Activated naive CD8-positive, alpha-beta T cell treated with anti-CD3 and anti-CD28 coated beads, Interleukin-2, amount 10 ng/mL, durations not matched to agents 7 days and 5 days (primary cell): ENCODE measurements around the gene UBTD2. TPM values are rescaled to one million over a fixed set of nuclear protein-coding genes. Genes with fewer than 3 reads are reported as not detected.
"Not testable (repeated sequence)": the region's sequence is repeated elsewhere in the genome, so short reads cannot be mapped to it uniquely, and the experiment has no call there.

Experiments used
- ATAC-seq: fragments of 150-1000 bp; cut with Tn5 transposase; one replicate; pipeline ENCODE4 v1.10.0; 2021; ENCODE audit warnings: low read depth, moderate library complexity
- POLR2A ChIA-PET: fragments of 350-600 bp; sonication (Branson Sonifier 250); formaldehyde crosslinking; loops from one replicate; lab custom pipeline; 2021; ENCODE audit warnings: antibody characterized with exemption; lab: Charles Lee
- DNase-seq: peaks from one replicate; pipeline ENCODE4 v3.0.0; 2021
- H3K27ac Mint-ChIP-seq: one replicate; pipeline ENCODE4 v1.8.0; 2022; ENCODE audit warnings: mild to moderate bottlenecking, mixed read lengths
- H3K27me3 Mint-ChIP-seq: one replicate; pipeline ENCODE4 v1.8.0; 2022; ENCODE audit warnings: mild to moderate bottlenecking, moderate library complexity, mixed read lengths
- H3K36me3 Mint-ChIP-seq: one replicate; pipeline ENCODE4 v1.8.0; 2021; ENCODE audit warnings: mild to moderate bottlenecking, mixed read lengths
- H3K4me1 Mint-ChIP-seq: one replicate; pipeline ENCODE4 v1.8.0; 2021; ENCODE audit warnings: mixed read lengths
- H3K4me3 Mint-ChIP-seq: one replicate; pipeline ENCODE4 v1.8.0; 2022; ENCODE audit warnings: mild to moderate bottlenecking, moderate library complexity, mixed read lengths
- H3K9me3 Mint-ChIP-seq: one replicate; pipeline ENCODE4 v1.8.0; 2021; ENCODE audit warnings: mixed read lengths
- total RNA-seq, 2 experiments: library from RNA; stranded (reverse); gene quantifications; one replicate each; pipeline ENCODE4 v1.2.3, GENCODE V29; 2021

The UBTD2 gene, protein sequence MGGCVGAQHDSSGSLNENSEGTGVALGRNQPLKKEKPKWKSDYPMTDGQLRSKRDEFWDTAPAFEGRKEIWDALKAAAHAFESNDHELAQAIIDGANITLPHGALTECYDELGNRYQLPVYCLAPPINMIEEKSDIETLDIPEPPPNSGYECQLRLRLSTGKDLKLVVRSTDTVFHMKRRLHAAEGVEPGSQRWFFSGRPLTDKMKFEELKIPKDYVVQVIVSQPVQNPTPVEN
- 1 to 10 TPM; 7.2 to 7.6 TPM for total RNA-seq

DNA sequence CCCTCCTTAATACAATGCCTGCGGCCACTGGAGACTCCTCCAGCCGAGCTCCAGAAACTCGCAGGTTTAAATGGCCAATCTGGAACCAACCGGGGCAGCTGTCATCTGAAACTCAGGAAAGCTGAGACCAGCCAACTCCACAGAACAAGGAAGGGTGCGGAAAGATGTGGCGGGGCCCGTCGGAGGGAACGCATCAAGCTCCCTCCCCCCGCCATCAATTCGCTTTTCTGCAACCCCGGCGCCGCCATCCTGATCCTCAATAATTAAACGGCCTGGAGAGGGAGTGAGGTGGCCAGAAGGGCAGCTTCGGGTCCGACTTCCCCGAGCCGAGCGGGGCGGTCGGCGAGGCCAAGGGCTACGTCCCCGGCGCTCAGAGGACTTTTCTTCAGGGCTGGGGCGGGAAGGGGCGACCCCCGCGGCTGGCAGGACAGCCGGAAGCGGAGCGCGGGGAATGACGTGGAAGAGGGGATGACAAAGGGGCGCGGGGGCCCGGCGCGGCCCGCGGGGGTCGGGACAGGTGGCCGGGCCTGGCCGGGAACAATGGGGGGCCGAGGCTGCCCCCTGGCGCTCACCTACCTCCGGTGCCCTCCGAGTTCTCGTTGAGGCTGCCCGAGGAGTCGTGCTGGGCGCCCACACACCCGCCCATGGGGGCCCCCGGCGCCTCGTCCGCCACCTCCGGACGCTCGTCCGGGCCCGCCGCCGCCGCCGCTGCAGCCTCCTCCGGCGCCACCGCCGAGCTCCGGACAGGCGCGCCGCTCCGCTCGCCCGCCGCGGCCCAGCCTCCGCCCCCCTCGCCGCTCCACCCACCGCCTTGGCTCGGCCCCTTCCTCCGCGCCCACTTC, at the start of gene UBTD2:
Gene UBTD2 (minus strand): TSS at position 745 of the 842 bp plus-strand sequence. CDS start 99 bp downstream, at position 646.
- POLR2A ChIA-PET, result interaction anchor here (1.0 to 1.6 kb wide), 6 partner anchors 10 to 276 kb away, joined by 3 to 7 read pairs (median 4); no protein-coding TSS in a partner anchor
- peaks cover 16% of the 10 kb centered on the region for H3K4me1 Mint-ChIP-seq
- no peaks in the 10 kb centered on the region for H3K9me3 Mint-ChIP-seq
- ATAC-seq (peak; percentile 88), DNase-seq (peak; percentile 88)
- peak within 1 kb of the TSS; percentile 77 for H3K27ac Mint-ChIP-seq
- peaks cover 13% of the 10 kb centered on the region for H3K27me3 Mint-ChIP-seq
- H3K4me3 Mint-ChIP-seq, result peak within 1 kb of the TSS; percentile 91
- H3K36me3 Mint-ChIP-seq, result peaks cover 5% of the 10 kb centered on the region

DNA sequence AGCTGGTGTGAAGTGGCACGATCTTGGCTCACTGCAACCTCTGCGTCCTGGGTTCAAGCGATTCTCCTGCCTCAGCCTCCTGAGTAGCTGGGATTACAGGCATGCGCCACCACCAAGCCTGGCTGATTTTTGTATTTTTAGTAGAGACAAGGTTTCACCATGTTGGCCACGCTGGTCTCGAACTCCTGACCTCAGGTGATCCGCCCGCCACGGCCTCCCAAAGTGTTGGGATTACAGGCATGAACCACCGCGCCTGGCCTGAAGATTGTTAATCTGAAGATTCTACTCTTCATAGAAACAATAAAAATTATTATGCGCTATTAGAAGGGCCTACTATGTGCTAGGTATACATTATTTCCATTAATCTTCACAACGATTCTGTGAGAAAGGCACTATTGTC, 43.3 kb upstream of the UBTD2 start:
- ATAC-seq, H3K4me3 Mint-ChIP-seq, H3K4me1 Mint-ChIP-seq, H3K27ac Mint-ChIP-seq, DNase-seq, POLR2A ChIA-PET, H3K27me3 Mint-ChIP-seq, H3K9me3 Mint-ChIP-seq, H3K36me3 Mint-ChIP-seq: not testable (repeated sequence)

DNA sequence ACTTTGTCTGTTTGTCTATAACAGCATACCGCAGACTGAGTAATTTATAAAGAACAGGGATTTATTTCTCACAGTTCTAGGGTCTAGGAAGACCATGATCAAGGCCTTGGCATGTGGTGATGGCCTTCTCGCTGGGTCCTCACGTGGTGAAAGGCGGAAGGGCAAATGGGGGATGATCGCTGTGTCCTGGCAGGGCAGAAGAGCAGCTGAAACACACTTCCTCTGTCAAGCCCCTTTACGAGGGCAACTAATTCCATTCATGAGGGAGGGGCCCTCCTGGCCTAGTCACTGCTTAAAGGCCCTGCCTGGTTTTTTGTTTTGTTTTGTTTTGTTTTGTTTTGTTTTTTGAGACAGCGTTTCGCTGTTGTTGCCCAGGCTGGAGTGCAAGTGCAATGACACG, 41.9 kb upstream of the UBTD2 start:
- Mint-ChIP-seq H3K36me3 (no peaks in the 10 kb centered on the region), H3K27me3 (peaks cover 2% of the 10 kb centered on the region), H3K27ac (no peak overlapping the region), H3K4me3 (no peak overlapping the region), H3K9me3 (no peaks in the 10 kb centered on the region), H3K4me1 (peaks cover 8% of the 10 kb centered on the region)
- DNase-seq (no peak), ATAC-seq (no peak)
- POLR2A ChIA-PET, result no interaction called here

DNA sequence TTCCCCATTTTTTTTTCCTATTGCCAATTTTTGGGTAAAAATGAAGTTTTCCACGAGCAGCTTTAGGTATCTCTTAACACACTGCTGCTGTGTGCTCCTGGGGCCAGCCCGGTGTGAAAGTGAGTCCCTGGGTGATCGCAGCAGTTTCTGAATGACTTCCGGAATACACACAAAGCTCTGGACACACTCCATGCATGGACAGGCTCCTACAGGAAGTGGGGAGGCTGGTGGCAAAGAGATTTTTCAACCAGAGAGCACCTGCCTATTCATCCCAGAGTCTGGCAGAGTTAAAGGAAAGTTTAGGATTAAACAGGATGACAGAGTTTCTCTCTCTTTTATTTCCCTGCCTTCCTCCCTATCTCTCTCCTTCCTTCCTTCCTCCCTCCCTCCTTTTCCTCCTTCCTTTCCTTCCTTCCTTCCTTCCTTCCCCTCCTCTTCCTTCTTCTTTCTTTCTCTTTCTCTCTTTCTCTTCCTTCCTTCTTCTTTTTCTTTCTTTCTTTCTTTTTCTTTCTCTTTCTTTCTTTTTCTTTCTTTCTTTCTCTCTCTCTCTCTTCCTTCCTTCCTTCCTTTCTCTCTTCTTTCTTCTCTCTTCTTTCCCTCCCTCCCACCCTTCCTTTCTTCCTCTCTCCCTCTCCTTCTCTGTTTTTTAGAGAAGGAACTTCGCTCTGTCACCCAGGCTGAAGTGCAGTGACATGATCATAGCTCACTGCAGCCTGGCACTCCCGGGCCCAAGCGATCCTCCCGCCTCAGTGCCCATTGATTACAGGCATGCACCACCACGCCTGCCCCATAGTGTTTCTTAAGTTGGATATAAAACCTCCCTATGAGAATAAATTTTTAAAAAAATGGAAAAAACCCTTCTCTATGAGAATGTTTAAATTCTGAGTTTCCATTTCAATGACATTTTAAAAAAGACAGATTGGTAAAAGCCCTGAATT, 38.7 kb upstream of the UBTD2 start:
- POLR2A ChIA-PET, result no interaction called here
- no peak overlapping the region for H3K4me3 Mint-ChIP-seq
- DNase-seq, result no peak
- peaks cover 2% of the 10 kb centered on the region for H3K27me3 Mint-ChIP-seq
- H3K4me1 Mint-ChIP-seq, result peaks cover 8% of the 10 kb centered on the region
- no peaks in the 10 kb centered on the region for H3K9me3 Mint-ChIP-seq
- no peak for ATAC-seq
- H3K36me3 Mint-ChIP-seq, result no peaks in the 10 kb centered on the region
- H3K27ac Mint-ChIP-seq, result no peak overlapping the region

DNA sequence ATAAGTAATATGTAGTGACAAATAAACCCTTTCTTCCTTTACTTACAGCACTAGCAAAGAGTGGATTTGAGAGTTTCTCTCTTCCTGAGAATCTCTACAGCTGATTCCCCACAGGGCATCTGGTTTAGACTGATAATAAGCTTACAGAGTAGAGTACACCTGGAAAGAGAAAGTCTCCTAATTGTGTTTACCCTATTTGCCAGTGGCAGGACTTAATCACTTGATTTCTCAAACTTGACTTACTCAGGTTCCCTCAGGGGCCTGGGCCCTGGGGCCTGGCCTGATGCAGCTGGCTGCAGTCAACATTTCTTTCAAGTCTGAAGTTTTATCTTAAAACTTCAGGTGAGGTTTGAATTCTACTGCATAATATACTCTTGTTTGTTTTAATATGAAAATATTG, 38.0 kb upstream of the UBTD2 start:
- peaks cover 2% of the 10 kb centered on the region for H3K27me3 Mint-ChIP-seq
- peaks cover 8% of the 10 kb centered on the region for H3K4me1 Mint-ChIP-seq
- ATAC-seq (no peak), DNase-seq (no peak)
- H3K4me3 Mint-ChIP-seq, result no peak overlapping the region
- no peaks in the 10 kb centered on the region for H3K9me3 Mint-ChIP-seq
- POLR2A ChIA-PET, result no interaction called here
- no peak overlapping the region for H3K27ac Mint-ChIP-seq
- no peaks in the 10 kb centered on the region for H3K36me3 Mint-ChIP-seq

DNA sequence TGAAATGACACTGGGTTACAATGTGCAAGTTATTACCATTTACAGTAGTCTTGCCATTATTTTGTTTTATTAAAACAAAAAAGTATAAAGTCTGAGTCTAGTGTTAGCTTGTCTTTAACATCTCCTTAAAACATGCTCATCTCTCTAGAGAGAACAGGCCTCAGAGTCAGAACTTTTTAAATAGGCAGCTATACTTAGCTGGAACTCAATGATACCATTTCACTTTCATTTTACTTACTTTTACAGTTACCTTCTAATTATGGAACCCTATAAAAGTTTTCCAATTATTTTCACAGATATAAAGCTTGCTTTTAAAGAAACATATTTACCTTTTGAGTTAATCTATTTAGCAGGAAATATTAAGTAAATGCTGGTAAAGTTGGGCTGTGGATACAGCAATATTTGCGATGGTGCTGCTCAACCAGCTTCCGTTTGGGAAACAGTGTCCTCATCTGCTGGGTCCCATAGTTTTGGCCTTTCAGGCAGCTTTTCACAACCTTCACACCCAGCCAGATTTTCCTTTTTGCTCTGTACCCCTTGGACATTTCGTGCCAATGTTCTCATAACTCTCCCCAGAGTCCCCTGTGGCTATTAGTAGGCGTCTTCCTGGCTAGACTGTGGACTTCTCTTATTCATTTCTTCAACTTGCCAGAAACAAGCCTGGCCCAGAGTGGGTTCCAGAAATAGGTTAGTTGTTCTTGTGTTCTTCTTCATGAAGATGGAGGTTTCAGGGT, 36.3 kb upstream of the UBTD2 start:
- H3K36me3 Mint-ChIP-seq, result no peaks in the 10 kb centered on the region
- H3K27ac Mint-ChIP-seq, result no peak overlapping the region
- no peak for ATAC-seq
- H3K4me1 Mint-ChIP-seq, result peaks cover 8% of the 10 kb centered on the region
- H3K27me3 Mint-ChIP-seq, result peaks cover 2% of the 10 kb centered on the region
- H3K9me3 Mint-ChIP-seq, result no peaks in the 10 kb centered on the region
- no peak overlapping the region for H3K4me3 Mint-ChIP-seq
- POLR2A ChIA-PET, result interaction anchor here (0.6 kb wide), 1 partner anchor 419 kb away, joined by 4 read pairs; no protein-coding TSS in a partner anchor
- DNase-seq, result no peak

DNA sequence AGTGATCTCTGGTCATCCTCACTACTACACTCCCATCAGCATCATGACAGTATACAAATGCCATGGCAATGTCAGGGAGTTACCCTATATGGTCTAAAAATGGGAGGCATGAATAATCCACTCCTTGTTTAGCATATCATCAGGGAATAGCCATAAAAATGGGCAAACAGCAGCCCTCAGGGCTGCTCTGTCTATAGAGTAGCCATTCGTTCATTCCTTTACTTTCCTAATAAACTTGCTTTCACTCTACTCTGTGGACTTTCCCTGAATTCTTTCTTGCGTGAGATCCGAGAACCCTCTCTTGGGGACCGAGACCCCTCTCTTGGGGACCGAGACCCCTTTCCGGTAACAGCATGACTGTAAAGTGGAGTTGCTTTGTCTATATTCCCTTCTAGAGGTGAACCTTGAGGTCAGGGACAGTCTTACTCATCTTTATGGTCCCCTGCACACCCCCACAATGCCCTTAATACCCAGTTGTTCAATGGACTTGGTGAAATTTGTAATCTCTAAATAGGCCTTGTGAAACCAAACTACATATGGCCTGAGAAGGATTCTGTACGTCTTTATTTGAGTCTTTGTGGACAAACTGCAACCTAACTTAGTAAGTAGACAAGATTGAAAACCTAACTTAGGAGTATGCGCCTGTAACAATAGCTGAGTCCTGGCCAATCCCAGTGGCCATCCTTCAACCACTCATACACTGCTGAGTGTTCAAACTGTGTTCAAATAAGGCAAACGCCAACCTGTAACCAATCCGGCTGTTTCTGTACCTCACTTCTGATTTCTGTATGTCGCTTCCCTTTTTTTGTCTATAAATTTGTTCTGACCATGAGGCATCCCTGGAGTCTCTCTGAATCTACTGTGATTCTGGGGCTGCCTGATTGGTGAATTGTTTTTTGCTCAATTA, 32.3 kb upstream of the UBTD2 start:
- Mint-ChIP-seq H3K9me3 (no peaks in the 10 kb centered on the region), H3K36me3 (peaks cover 2% of the 10 kb centered on the region), H3K27me3 (peaks cover 3% of the 10 kb centered on the region), H3K4me1 (no peaks in the 10 kb centered on the region), H3K27ac (no peak overlapping the region), H3K4me3 (no peak overlapping the region)
- DNase-seq (no peak), ATAC-seq (no peak)
- POLR2A ChIA-PET, result no interaction called here

DNA sequence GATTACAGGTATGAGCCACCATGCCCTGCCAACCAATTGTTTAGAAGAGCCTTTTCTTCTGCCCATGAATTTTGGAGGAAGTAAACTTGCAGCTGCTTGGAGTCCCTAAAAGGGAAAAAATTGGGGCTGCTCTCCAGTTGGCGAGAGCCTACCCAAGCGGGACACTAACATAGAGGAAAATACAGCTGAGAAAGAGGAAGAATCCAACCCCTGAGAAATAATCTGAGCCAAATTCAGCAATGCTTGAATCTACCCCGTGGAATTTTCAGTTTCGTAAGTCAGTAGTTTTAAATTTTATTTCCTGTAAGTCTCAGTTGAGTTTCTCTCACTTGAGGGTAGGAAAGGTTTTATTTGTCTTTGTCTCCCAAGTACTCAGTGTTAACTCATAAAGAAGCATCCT, 30.4 kb upstream of the UBTD2 start:
- peaks cover 6% of the 10 kb centered on the region for H3K27me3 Mint-ChIP-seq
- no peak for ATAC-seq

DNA sequence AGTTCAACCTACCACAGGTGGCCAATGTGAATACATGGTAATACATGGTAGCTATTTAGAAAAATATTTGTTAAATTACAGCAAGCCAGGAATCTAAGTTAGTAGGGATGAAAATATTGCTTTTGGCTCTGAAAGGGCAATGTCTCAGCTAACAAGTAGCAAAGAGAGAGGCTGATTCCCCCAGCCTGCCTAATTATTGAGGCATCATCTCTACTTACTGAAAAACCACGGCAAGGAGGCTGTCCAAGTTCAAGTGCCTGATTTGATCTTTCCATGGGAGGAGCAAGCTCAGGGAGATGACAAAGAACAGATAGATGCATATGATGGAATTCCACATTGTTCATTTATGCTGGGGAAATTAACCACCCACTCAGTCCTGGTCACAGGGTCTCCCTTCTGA, 28.7 kb upstream of the UBTD2 start:
- peaks cover 2% of the 10 kb centered on the region for H3K36me3 Mint-ChIP-seq
- H3K4me1 Mint-ChIP-seq, result no peaks in the 10 kb centered on the region
- ATAC-seq (no peak), DNase-seq (no peak)
- no peak overlapping the region for H3K4me3 Mint-ChIP-seq
- no peaks in the 10 kb centered on the region for H3K9me3 Mint-ChIP-seq
- H3K27ac Mint-ChIP-seq, result no peak overlapping the region
- POLR2A ChIA-PET, result no interaction called here
- peaks cover 8% of the 10 kb centered on the region for H3K27me3 Mint-ChIP-seq

More for the DNA sequence above, 30.4 kb upstream of the UBTD2 start:
- H3K36me3 Mint-ChIP-seq, result peaks cover 2% of the 10 kb centered on the region
- POLR2A ChIA-PET, result no interaction called here
- DNase-seq, result no peak
- H3K4me1 Mint-ChIP-seq, result no peaks in the 10 kb centered on the region
- no peak overlapping the region for H3K4me3 Mint-ChIP-seq
- H3K27ac Mint-ChIP-seq, result no peak overlapping the region
- no peaks in the 10 kb centered on the region for H3K9me3 Mint-ChIP-seq

DNA sequence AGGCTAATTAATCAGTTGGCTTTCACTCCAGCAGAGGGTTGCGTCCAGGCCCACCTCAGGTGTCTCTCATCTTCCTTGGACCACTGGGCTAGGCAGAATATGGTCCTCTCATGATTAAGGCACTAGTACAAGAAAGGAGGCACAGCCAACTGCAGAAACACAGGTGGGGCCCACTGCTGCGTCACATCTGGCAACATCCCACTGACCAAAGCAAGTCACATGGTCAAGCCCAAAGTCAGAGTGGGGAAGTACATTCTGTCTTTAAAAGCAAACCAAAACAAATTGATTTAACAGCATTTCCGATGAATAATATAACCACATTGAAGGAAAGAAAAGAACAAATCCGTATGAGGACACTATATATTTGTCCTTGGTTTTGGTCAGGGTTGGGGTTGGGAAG, 28.0 kb upstream of the UBTD2 start:
- no peaks in the 10 kb centered on the region for H3K9me3 Mint-ChIP-seq
- DNase-seq (no peak), ATAC-seq (no peak)
- H3K4me1 Mint-ChIP-seq, result no peaks in the 10 kb centered on the region
- POLR2A ChIA-PET, result no interaction called here
- no peak overlapping the region for H3K27ac Mint-ChIP-seq
- H3K27me3 Mint-ChIP-seq, result peaks cover 8% of the 10 kb centered on the region
- H3K36me3 Mint-ChIP-seq, result peaks cover 2% of the 10 kb centered on the region
- H3K4me3 Mint-ChIP-seq, result no peak overlapping the region

DNA sequence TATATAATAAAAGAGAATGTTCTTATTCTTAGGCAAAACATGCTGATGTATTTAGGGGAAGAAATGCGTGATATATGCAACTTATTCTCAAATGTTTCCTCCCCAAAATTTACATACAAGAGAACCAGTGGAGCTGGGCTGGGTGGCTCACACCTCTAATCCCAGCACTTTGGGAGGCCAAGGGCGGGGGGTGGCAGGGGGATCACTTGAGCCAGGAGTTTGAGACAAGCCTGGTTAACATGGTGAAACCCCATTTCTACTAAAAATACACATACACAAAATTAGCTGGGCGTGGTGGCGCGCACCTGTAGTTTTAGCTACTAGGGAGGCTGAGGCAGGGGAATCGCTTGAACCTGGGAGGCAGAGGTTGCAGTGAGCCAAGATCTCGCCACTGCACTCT, 27.5 kb upstream of the UBTD2 start:
- H3K4me3 Mint-ChIP-seq, result no peak overlapping the region
- no peak overlapping the region for H3K27ac Mint-ChIP-seq
- no peaks in the 10 kb centered on the region for H3K4me1 Mint-ChIP-seq
- H3K27me3 Mint-ChIP-seq, result peaks cover 8% of the 10 kb centered on the region
- no peak for ATAC-seq
- H3K9me3 Mint-ChIP-seq, result no peaks in the 10 kb centered on the region
- POLR2A ChIA-PET, result no interaction called here
- DNase-seq, result no peak
- H3K36me3 Mint-ChIP-seq, result peaks cover 2% of the 10 kb centered on the region

DNA sequence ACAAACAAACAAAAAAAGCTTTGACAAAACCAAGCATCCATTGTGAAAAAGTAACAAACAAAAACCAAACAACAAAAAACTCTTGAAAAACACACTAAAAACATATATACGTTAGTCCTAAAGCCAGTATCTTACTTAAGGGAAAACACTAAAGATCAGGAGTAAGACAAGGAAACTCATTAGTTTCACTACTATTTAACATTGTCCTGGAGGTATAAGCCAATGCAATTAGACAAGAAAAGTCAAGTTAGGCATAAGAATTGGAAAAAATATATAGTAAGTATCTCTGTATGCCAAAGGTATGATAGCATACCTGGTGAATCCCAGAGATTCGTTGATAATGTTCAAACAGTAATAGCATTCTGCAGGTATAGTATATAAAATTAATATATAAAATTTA, 21.8 kb upstream of the UBTD2 start:
- Mint-ChIP-seq H3K27ac (no peak overlapping the region), H3K36me3 (no peaks in the 10 kb centered on the region), H3K4me1 (no peaks in the 10 kb centered on the region), H3K4me3 (no peak overlapping the region), H3K27me3 (peaks cover 13% of the 10 kb centered on the region), H3K9me3 (no peaks in the 10 kb centered on the region)
- no peak for DNase-seq
- POLR2A ChIA-PET, result no interaction called here
- no peak for ATAC-seq
